Vagina (tissue), 2 donors: Measurements from ENCODE around the gene LIFR.

Experiments used
- CTCF ChIP-seq, 3 experiments: fragments of 450-650 bp in 2 of 3; fragments of 200-600 bp in 1 of 3; sonication (generic) in 1 of 3; IDR thresholded peaks; one replicate each; pipeline ENCODE4 v1.5.1; 2017 to 2019; ENCODE audit warnings: antibody characterized with exemption in 3 of 3, mild to moderate bottlenecking in 2 of 3, moderate library complexity in 2 of 3
- POLR2A ChIP-seq, 2 donors: fragments of 450-650 bp; IDR thresholded peaks; one replicate each; pipeline ENCODE4 v1.6.1; 2017; ENCODE audit warnings: antibody characterized with exemption in 2 of 2, mild to moderate bottlenecking in 2 of 2, moderate library complexity in 2 of 2
- POLR2AphosphoS5 ChIP-seq, 2 donors: sonication (generic); formaldehyde crosslinking; IDR thresholded peaks; one replicate each; pipeline ENCODE4 v1.9.0; 2017; ENCODE audit warnings: antibody characterized with exemption in 2 of 2, mild to moderate bottlenecking in 2 of 2, low read depth in 1 of 2; ENCODE audit not compliant: insufficient read depth in 1 of 2

- TF ChIP-seq CTCF (IDR thresholded peaks at IDR 0.05) (no peak), POLR2AphosphoS5 (IDR thresholded peaks at IDR 0.05; ENCODE audit: insufficient read depth in 1 of 2, low read depth in 1 of 2) (no peak), POLR2A (IDR thresholded peaks at IDR 0.05) (no peak)
Measured at GRCh38 chr5:38562444-38563210, 6.2 kb upstream of the LIFR start.
